Fibroblast of lung (primary cell): Measurements from ENCODE around the gene PRKAR1B. TPM values are rescaled to one million over a fixed set of nuclear protein-coding genes. Genes with fewer than 3 reads are reported as not detected.

Experiments used
- DNase-seq, 2 donors: peaks; one replicate each; pipeline versions ENCODE4 v3.0.0 to v3.0.0-alpha.2; 2010; ENCODE audit warnings: low read depth in 2 of 2
- H2AFZ ChIP-seq: 2 replicates; pipeline ENCODE4 v1.5.1; 2012; ENCODE audit warnings: low read length, control low read depth, inconsistent platforms
- H3K27ac ChIP-seq: 2 replicates; pipeline ENCODE4 v1.5.1; 2011; ENCODE audit warnings: low read length, control low read depth; ENCODE audit not compliant: insufficient read depth
- H3K27me3 ChIP-seq: 2 replicates; pipeline ENCODE4 v1.5.1; 2011; ENCODE audit warnings: mild to moderate bottlenecking, low read length; ENCODE audit not compliant: control insufficient read depth, insufficient read depth
- H3K36me3 ChIP-seq: 2 replicates; pipeline ENCODE4 v1.5.1; 2011; ENCODE audit warnings: low read length; ENCODE audit not compliant: control insufficient read depth, insufficient read depth
- H3K4me1 ChIP-seq: 2 replicates; pipeline ENCODE4 v1.5.1; 2011; ENCODE audit warnings: low read length; ENCODE audit not compliant: control insufficient read depth, insufficient read depth; ENCODE audit errors: extremely low read depth
- H3K4me2 ChIP-seq: 2 replicates; pipeline ENCODE4 v1.5.1; 2011; ENCODE audit warnings: low read length, control low read depth; ENCODE audit not compliant: insufficient read depth; ENCODE audit errors: extremely low read depth
- H3K4me3 ChIP-seq, 4 experiments: fragments of 200-600 bp in 1 of 4; sonication (generic) in 1 of 4; replicated peaks in 1 of 4; 2 replicates each; pipeline ENCODE4 v1.5.1; 2011 to 2016; ENCODE audit warnings: low read length in 4 of 4, low read depth in 3 of 4, mild to moderate bottlenecking in 3 of 4, control low read depth in 2 of 4, inconsistent platforms in 1 of 4, mixed read lengths in 1 of 4; ENCODE audit not compliant: insufficient read depth in 1 of 4; ENCODE audit errors: control extremely low read depth in 1 of 4
- H3K79me2 ChIP-seq: 2 replicates; pipeline ENCODE4 v1.5.1; 2012; ENCODE audit warnings: mild to moderate bottlenecking, low read length, inconsistent platforms; ENCODE audit not compliant: control insufficient read depth, insufficient read depth
- H3K9ac ChIP-seq: 2 replicates; pipeline ENCODE4 v1.5.1; 2011; ENCODE audit warnings: mild to moderate bottlenecking, low read length, control low read depth; ENCODE audit not compliant: insufficient read depth
- H3K9me3 ChIP-seq: 2 replicates; pipeline ENCODE4 v1.5.1; 2012; ENCODE audit warnings: low read depth, low read length; ENCODE audit not compliant: control insufficient read depth, insufficient read depth
- H4K20me1 ChIP-seq: 2 replicates; pipeline ENCODE4 v1.5.1; 2011; ENCODE audit warnings: low read length; ENCODE audit not compliant: control insufficient read depth, insufficient read depth; ENCODE audit errors: extremely low read depth
- CTCF ChIP-seq, 2 donors: IDR thresholded peaks in 1 of 2; conservative IDR thresholded peaks in 1 of 2; 1 replicate in 1 of 2; 2 replicates in 1 of 2; pipeline ENCODE4 v1.5.1; 2011 to 2012; ENCODE audit warnings: low read length in 2 of 2, control low read depth in 1 of 2, inconsistent platforms in 1 of 2, low read depth in 1 of 2, mild to moderate bottlenecking in 1 of 2
- EZH2 ChIP-seq: IDR thresholded peaks from 2 replicates; pipeline ENCODE4 v1.5.1; 2012; ENCODE audit warnings: low read length, control low read depth, mild to moderate bottlenecking; ENCODE audit errors: missing control alignments
- polyA plus RNA-seq, 2 donors: library from polyadenylated mRNA; depleted of rRNA in 1 of 2; stranded (reverse) in 1 of 2; unstranded in 1 of 2; fragments of >200 nt; gene quantifications; 2 replicates each; pipeline ENCODE4 v1.2.1, GENCODE V29; 2011 to 2012; ENCODE audit warnings: missing spikeins in 1 of 2
- total RNA-seq: library from RNA; depleted of rRNA; stranded (reverse); fragments of >200 nt; gene quantifications from 2 replicates; pipeline ENCODE4 v1.2.1, GENCODE V29; 2014

PRKAR1B gene
- total and polyA plus RNA-seq, 2 donors (not counting 1 experiment from before 2014, with no cell fraction given): 12.7 to 14.5 TPM

GRCh38 chr7:761101-761500, 34.0 kb upstream of the PRKAR1B start:
- no peaks in the 10 kb centered on the region for H4K20me1 ChIP-seq
- TF ChIP-seq CTCF (conservative IDR thresholded peaks at IDR 0.05 in 1 of 2, IDR thresholded peaks at IDR 0.05 in 1 of 2; ENCODE audit: low read depth in 1 of 2, low read length in 2 of 2) (no peak), EZH2 (no peak)
- no peaks in the 10 kb centered on the region for H3K4me1 ChIP-seq
- peaks cover 23% of the 10 kb centered on the region for H3K36me3 ChIP-seq
- H3K4me3 ChIP-seq: no peak overlapping the region
- H3K9me3 ChIP-seq: no peaks in the 10 kb centered on the region
- no peak overlapping the region for H3K27ac ChIP-seq
- no peak overlapping the region for H3K9ac ChIP-seq
- no peaks in the 10 kb centered on the region for H3K27me3 ChIP-seq
- H2AFZ ChIP-seq: no peak overlapping the region
- no peak for DNase-seq
- no peak overlapping the region for H3K4me2 ChIP-seq
- H3K79me2 ChIP-seq: no peaks in the 10 kb centered on the region

DNA sequence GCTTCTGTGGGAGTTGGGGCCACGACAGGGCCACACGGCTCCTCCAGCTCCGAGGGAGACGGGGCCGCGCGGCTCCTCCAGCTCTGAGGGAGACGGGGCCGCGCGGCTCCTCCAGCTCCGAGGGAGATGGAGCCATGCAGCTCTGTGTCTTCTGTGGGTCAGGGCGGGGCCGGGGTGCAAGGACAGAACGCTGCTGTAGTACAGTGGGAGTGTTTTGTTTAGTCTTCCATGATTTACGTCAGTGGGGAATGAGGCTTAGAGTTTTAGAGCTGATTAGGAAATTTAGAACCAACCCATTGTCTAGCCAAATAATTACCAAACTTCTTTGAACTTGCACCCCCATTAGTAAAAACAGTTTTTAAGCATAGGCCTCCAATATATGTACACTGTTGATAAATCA, 32.9 kb upstream of the PRKAR1B start:
- no peaks in the 10 kb centered on the region for H3K79me2 ChIP-seq
- H3K4me3 ChIP-seq: no peak overlapping the region
- no peak overlapping the region for H2AFZ ChIP-seq
- no peaks in the 10 kb centered on the region for H3K27me3 ChIP-seq
- H3K4me2 ChIP-seq: no peak overlapping the region
- peaks cover 23% of the 10 kb centered on the region for H3K36me3 ChIP-seq
- no peaks in the 10 kb centered on the region for H3K4me1 ChIP-seq
- DNase-seq: no peak
- no peaks in the 10 kb centered on the region for H3K9me3 ChIP-seq
- H4K20me1 ChIP-seq: no peaks in the 10 kb centered on the region
- H3K9ac ChIP-seq: no peak overlapping the region
- no peak overlapping the region for H3K27ac ChIP-seq
- no peak for TF ChIP-seq EZH2
- no peak for TF ChIP-seq CTCF (conservative IDR thresholded peaks at IDR 0.05 in 1 of 2, IDR thresholded peaks at IDR 0.05 in 1 of 2; ENCODE audit: low read depth in 1 of 2, low read length in 2 of 2)

DNA sequence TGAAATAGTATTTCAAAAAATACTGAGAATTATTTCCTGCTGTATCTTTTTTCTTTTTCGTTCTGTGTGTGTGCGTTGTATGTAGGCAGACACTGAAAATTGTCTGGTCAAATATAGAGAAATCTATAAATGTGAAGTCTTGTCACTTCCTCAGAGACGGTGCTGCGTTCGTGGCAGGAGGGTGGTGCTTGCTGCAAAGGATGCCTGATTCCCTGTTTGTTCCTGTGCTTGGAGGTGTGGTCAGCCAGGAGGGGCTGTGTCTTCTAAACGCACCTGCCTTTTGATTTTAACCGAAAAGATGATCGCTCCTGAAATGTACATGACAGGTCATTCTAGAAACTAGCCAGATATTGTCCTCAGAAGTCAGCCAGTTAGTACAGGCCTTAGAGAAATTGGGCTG, 32.5 kb upstream of the PRKAR1B start:
- Histone ChIP-seq H3K4me2 (no peak overlapping the region), H3K27ac (no peak overlapping the region), H3K4me1 (no peaks in the 10 kb centered on the region), H3K36me3 (peaks cover 25% of the 10 kb centered on the region), H3K4me3 (no peak overlapping the region), H3K9me3 (no peaks in the 10 kb centered on the region), H3K27me3 (no peaks in the 10 kb centered on the region), H4K20me1 (no peaks in the 10 kb centered on the region), H3K9ac (no peak overlapping the region), H2AFZ (no peak overlapping the region), H3K79me2 (no peaks in the 10 kb centered on the region)
- TF ChIP-seq EZH2 (no peak), CTCF (conservative IDR thresholded peaks at IDR 0.05 in 1 of 2, IDR thresholded peaks at IDR 0.05 in 1 of 2; ENCODE audit: low read depth in 1 of 2, low read length in 2 of 2) (no peak)
- no peak for DNase-seq
